Caco-2 (cell line): ENCODE results near the gene KRTAP10-4. TPM values are rescaled to one million over a fixed set of nuclear protein-coding genes. Genes with fewer than 3 reads are reported as not detected.

Experiments
- BruUV-seq: library from RNA; stranded (reverse); fragments of 400-500 nt; replicated peaks from 2 replicates; lab custom pipeline; 2021; lab: Mats Ljungman, UMichigan
- CTCF ChIA-PET: fragments of 300-600 bp; sonication (Branson Sonifier 250); formaldehyde crosslinking; loops from one replicate; lab custom pipeline; 2022; ENCODE audit warnings: antibody characterized with exemption; lab: Charles Lee
- POLR2A ChIA-PET: fragments of 300-600 bp; sonication (Branson Sonifier 250); formaldehyde crosslinking; loops from one replicate; lab custom pipeline; 2022; ENCODE audit warnings: antibody characterized with exemption; lab: Charles Lee
- DNase-seq, 2 experiments: peaks; one replicate each; pipeline versions ENCODE4 v3.0.0 to v3.0.0-alpha.2; 2020 to 2022
- H3K27me3 ChIP-seq: replicated peaks from 2 replicates; pipeline ENCODE4 v1.6.0; 2011; ENCODE audit warnings: low read length; ENCODE audit not compliant: control insufficient read depth, insufficient read depth
- H3K36me3 ChIP-seq: 2 replicates; pipeline ENCODE4 v1.5.1; 2011; ENCODE audit warnings: low read length; ENCODE audit not compliant: control insufficient read depth, insufficient read depth
- H3K4me1 ChIP-seq: fragments of 250-450 bp; sonication (Bioruptor Pico); 2 replicates; pipeline ENCODE4 v1.5.1; 2020; ENCODE audit warnings: mild to moderate bottlenecking
- H3K4me3 ChIP-seq: 2 replicates; pipeline ENCODE4 v1.5.1; 2011; ENCODE audit warnings: low read depth, mild to moderate bottlenecking, control low read depth, low read length
- H3K9me3 ChIP-seq: fragments of 250-450 bp; sonication (Bioruptor Pico); 2 replicates; pipeline ENCODE4 v1.5.1; 2020; ENCODE audit warnings: mild to moderate bottlenecking, moderate library complexity
- H3K27ac Mint-ChIP-seq: one replicate; pipeline ENCODE4 v1.8.0; 2022; ENCODE audit warnings: mixed read lengths; ENCODE audit not compliant: unreplicated experiment
- H3K27me3 Mint-ChIP-seq: one replicate; pipeline ENCODE4 v1.8.0; 2022; ENCODE audit warnings: mixed read lengths; ENCODE audit not compliant: insufficient read depth, unreplicated experiment
- H3K36me3 Mint-ChIP-seq: one replicate; pipeline ENCODE4 v1.8.0; 2022; ENCODE audit warnings: mild to moderate bottlenecking, mixed read lengths; ENCODE audit not compliant: insufficient read depth, unreplicated experiment
- H3K4me1 Mint-ChIP-seq: one replicate; pipeline ENCODE4 v1.8.0; 2022; ENCODE audit warnings: low read depth, mixed read lengths; ENCODE audit not compliant: unreplicated experiment
- H3K4me3 Mint-ChIP-seq: one replicate; pipeline ENCODE4 v1.8.0; 2022; ENCODE audit warnings: mild to moderate bottlenecking, moderate library complexity, mixed read lengths; ENCODE audit not compliant: unreplicated experiment
- H3K9me3 Mint-ChIP-seq: one replicate; pipeline ENCODE4 v1.8.0; 2022; ENCODE audit warnings: mixed read lengths; ENCODE audit not compliant: unreplicated experiment
- CTCF ChIP-seq, 2 experiments: fragments of 200-600 bp in 1 of 2; IDR thresholded peaks; 1 replicate in 1 of 2; 2 replicates in 1 of 2; pipeline versions ENCODE4 v1.5.1 to v1.8.0; 2011 to 2022; ENCODE audit warnings: antibody characterized with exemption in 1 of 2, control low read depth in 1 of 2, inconsistent platforms in 1 of 2, low read depth in 1 of 2, low read length in 1 of 2, mild to moderate bottlenecking in 1 of 2, moderate library complexity in 1 of 2; ENCODE audit not compliant: insufficient read depth in 1 of 2, severe bottlenecking in 1 of 2, unreplicated experiment in 1 of 2
- intact Hi-C: fragments of 100-400 bp; cut with micrococcal nuclease; formaldehyde crosslinking; loops from one replicate; pipeline ENCODE4 v1.10.0; 2022; ENCODE audit not compliant: unreplicated experiment
- total RNA-seq: library from RNA; stranded (reverse); gene quantifications from 2 replicates; pipeline ENCODE4 v1.2.3, GENCODE V29; 2022

The KRTAP10-4 gene
- total RNA-seq, 1 experiment from 2014 or later: not detected

- Mint-ChIP-seq H3K36me3 (no peaks in the 10 kb centered on the region), H3K9me3 (peaks cover 39% of the 10 kb centered on the region), H3K27ac (no peak overlapping the region), H3K4me3 (no peak overlapping the region), H3K4me1 (no peaks in the 10 kb centered on the region), H3K27me3 (peaks cover 6% of the 10 kb centered on the region)
- no TSS peak for BruUV-seq
- no peaks in the 10 kb centered on the region for H3K27me3 ChIP-seq
- intact Hi-C loops: no loop called here
- H3K36me3 ChIP-seq: no peaks in the 10 kb centered on the region
- ChIA-PET CTCF (no interaction called here), POLR2A (no interaction called here)
- no peaks in the 10 kb centered on the region for H3K4me1 ChIP-seq
- TF ChIP-seq CTCF (IDR thresholded peaks at IDR 0.05; ENCODE audit: insufficient read depth in 1 of 2, low read depth in 1 of 2, low read length in 1 of 2, severe bottlenecking in 1 of 2, unreplicated experiment in 1 of 2): no peak
- no peak overlapping the region for H3K4me3 ChIP-seq
- DNase-seq: no peak
- H3K9me3 ChIP-seq: peaks cover 17% of the 10 kb centered on the region
Measured at GRCh38 chr21:44618504-44618903, 45.0 kb downstream of the KRTAP10-4 start.

- Mint-ChIP-seq H3K4me1 (no peaks in the 10 kb centered on the region), H3K36me3 (no peaks in the 10 kb centered on the region), H3K27ac (no peak overlapping the region), H3K27me3 (peaks cover 6% of the 10 kb centered on the region), H3K4me3 (no peak overlapping the region), H3K9me3 (peaks cover 43% of the 10 kb centered on the region)
- no peak for DNase-seq
- no peak for TF ChIP-seq CTCF (IDR thresholded peaks at IDR 0.05; ENCODE audit: insufficient read depth in 1 of 2, low read depth in 1 of 2, low read length in 1 of 2, severe bottlenecking in 1 of 2, unreplicated experiment in 1 of 2)
- intact Hi-C loops: no loop called here
- no peaks in the 10 kb centered on the region for H3K36me3 ChIP-seq
- H3K9me3 ChIP-seq: peaks cover 21% of the 10 kb centered on the region
- no TSS peak for BruUV-seq
- no peaks in the 10 kb centered on the region for H3K4me1 ChIP-seq
- no peak overlapping the region for H3K4me3 ChIP-seq
- no peaks in the 10 kb centered on the region for H3K27me3 ChIP-seq
- CTCF ChIA-PET: no interaction called here
- POLR2A ChIA-PET: no interaction called here
Measured at GRCh38 chr21:44618909-44619308, 45.4 kb downstream of the KRTAP10-4 start.

- TF ChIP-seq CTCF (IDR thresholded peaks at IDR 0.05; ENCODE audit: insufficient read depth in 1 of 2, low read depth in 1 of 2, low read length in 1 of 2, severe bottlenecking in 1 of 2, unreplicated experiment in 1 of 2): no peak
- no peak overlapping the region for H3K4me3 Mint-ChIP-seq
- DNase-seq: no peak
- CTCF ChIA-PET: interaction anchor here (0.6 kb wide), 1 partner anchor 18 kb away, joined by 3 read pairs; no protein-coding TSS in a partner anchor
- no peak overlapping the region for H3K27ac Mint-ChIP-seq
- H3K4me3 ChIP-seq: no peak overlapping the region
- no peaks in the 10 kb centered on the region for H3K27me3 ChIP-seq
- H3K27me3 Mint-ChIP-seq: peaks cover 6% of the 10 kb centered on the region
- H3K4me1 ChIP-seq: no peaks in the 10 kb centered on the region
- BruUV-seq: no TSS peak
- H3K9me3 Mint-ChIP-seq: peaks cover 53% of the 10 kb centered on the region
- no peaks in the 10 kb centered on the region for H3K36me3 Mint-ChIP-seq
- POLR2A ChIA-PET: no interaction called here
- no peaks in the 10 kb centered on the region for H3K36me3 ChIP-seq
- H3K9me3 ChIP-seq: peaks cover 24% of the 10 kb centered on the region
- H3K4me1 Mint-ChIP-seq: no peaks in the 10 kb centered on the region
- intact Hi-C loops: no loop called here
Measured at GRCh38 chr21:44619886-44620285, 46.4 kb downstream of the KRTAP10-4 start.
